Measurements from ENCODE around the gene GSAP.

Gene GSAP

DNA sequence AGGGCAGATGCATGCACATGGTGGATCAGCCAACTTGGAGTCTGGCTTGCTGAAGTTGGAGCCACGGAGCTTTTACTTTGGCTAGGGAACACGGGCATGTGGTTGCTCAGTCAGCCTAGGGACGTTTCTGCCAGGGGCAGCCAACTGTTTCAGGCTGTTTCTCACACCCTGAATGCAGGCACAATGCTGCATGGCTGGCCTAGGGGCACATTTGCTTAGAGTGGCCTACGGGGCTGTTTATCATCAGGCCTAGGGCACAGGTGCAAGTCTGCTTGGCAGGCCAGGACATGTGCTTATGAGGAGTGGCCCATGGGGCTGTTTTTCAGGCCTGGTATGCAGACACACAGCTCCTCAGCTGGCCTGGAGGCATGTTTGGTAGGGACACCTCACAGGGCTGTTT, 107.4 kb downstream of the GSAP start:
- H3K4me3 ChIP-seq (ENCODE audit: low read depth, low read length), result no peak overlapping the region
- TF ChIP-seq MAX (IDR thresholded peaks at IDR 0.05; ENCODE audit: low read depth, low read length), result 0 out of 2 replicates have a peak, but pooled peaks have one; percentile 11
- TF ChIP-seq POLR2A (IDR thresholded peaks at IDR 0.05; ENCODE audit: extremely low read depth, insufficient read length), result no peak
- DNase-seq (ENCODE audit: low read depth), result no peak

DNA sequence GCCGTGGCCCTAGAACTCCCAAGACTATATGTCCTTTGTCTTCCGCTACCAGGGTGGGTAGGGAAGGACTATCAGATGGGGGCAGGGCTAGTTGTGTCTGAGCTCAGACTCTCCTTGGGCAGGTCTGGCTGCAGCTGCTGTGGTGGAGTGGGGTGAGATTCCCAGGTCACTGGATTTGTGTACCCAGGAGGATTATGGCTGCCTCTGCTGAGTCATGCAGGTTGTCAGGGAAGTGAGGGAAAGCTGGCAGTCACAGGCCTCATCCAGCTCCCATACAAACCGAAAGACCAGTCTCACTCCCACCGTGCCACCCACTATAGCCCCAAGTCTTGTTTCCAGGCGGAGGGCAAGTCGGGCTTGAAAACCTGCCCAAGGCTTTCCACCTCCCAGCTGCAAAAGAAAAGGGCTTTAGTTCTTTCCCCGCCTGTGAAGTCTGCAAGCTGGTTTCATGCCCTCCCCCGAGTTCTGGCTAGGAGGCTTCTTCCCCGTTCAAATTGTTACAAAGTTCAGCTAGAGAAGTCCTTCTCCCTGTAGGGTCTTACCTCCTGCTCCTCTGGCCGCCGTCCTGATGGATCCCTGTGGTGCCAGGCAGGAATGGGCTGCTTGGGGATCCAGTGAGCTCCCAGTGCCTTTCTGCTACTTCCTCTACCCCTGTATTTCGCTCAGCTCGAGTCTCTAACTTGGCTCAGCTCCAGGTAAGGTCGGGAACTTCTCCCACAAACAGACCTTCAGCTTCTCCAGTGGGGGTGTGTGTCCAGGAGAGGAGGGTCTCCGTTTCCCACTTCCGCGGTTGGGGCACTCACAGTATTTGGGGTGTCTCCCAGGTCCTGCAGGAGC, 109.7 kb downstream of the GSAP start:
- TF ChIP-seq MYC (IDR thresholded peaks at IDR 0.05; ENCODE audit: low read depth, low read length), result no peak
- DNase-seq (ENCODE audit: low read depth), result no peak

GRCh38 chr7:77295549-77295948, 120.6 kb downstream of the GSAP start:
- TF ChIP-seq MAX (IDR thresholded peaks at IDR 0.05; ENCODE audit: low read depth, low read length) (no peak), POLR2A (IDR thresholded peaks at IDR 0.05; ENCODE audit: extremely low read depth, insufficient read length) (no peak), CTCF (IDR thresholded peaks at IDR 0.05; ENCODE audit: low read depth, low read length) (no peak), MYC (IDR thresholded peaks at IDR 0.05; ENCODE audit: low read depth, low read length) (no peak)
- DNase-seq (ENCODE audit: low read depth), result no peak

More for the DNA sequence above, 109.7 kb downstream of the GSAP start:
- no peak overlapping the region for H3K4me3 ChIP-seq (ENCODE audit: low read depth, low read length)

GRCh38 chr7:77293046-77293445, 123.1 kb downstream of the GSAP start:
- H3K4me3 ChIP-seq (ENCODE audit: low read depth, low read length), result no peak overlapping the region
- no peak for DNase-seq (ENCODE audit: low read depth)
- TF ChIP-seq CTCF (IDR thresholded peaks at IDR 0.05; ENCODE audit: low read depth, low read length), result peak; percentile 15
- TF ChIP-seq MAX (IDR thresholded peaks at IDR 0.05; ENCODE audit: low read depth, low read length), result no peak
- TF ChIP-seq POLR2A (IDR thresholded peaks at IDR 0.05; ENCODE audit: extremely low read depth, insufficient read length), result no peak

More at GRCh38 chr7:77295549-77295948, 120.6 kb downstream of the GSAP start:
- H3K4me3 ChIP-seq (ENCODE audit: low read depth, low read length), result no peak overlapping the region

- no peak overlapping the region for H3K4me3 ChIP-seq (ENCODE audit: low read depth, low read length)
- TF ChIP-seq MAX (IDR thresholded peaks at IDR 0.05; ENCODE audit: low read depth, low read length), result no peak
- no peak for TF ChIP-seq MYC (IDR thresholded peaks at IDR 0.05; ENCODE audit: low read depth, low read length)
- no peak for TF ChIP-seq CTCF (IDR thresholded peaks at IDR 0.05; ENCODE audit: low read depth, low read length)
- TF ChIP-seq POLR2A (IDR thresholded peaks at IDR 0.05; ENCODE audit: extremely low read depth, insufficient read length), result no peak
- DNase-seq (ENCODE audit: low read depth), result no peak
These were observed 125.7 kb downstream of the GSAP start for GRCh38 chr7:77290425-77290824.

GRCh38 chr7:77289387-77289786, 126.8 kb downstream of the GSAP start:
- H3K4me3 ChIP-seq (ENCODE audit: low read depth, low read length), result no peak overlapping the region
- TF ChIP-seq MYC (IDR thresholded peaks at IDR 0.05; ENCODE audit: low read depth, low read length) (no peak), POLR2A (IDR thresholded peaks at IDR 0.05; ENCODE audit: extremely low read depth, insufficient read length) (no peak), CTCF (IDR thresholded peaks at IDR 0.05; ENCODE audit: low read depth, low read length) (no peak), MAX (IDR thresholded peaks at IDR 0.05; ENCODE audit: low read depth, low read length) (no peak)
- no peak for DNase-seq (ENCODE audit: low read depth)
